IPS-NIHi11 (cell line): ENCODE data around the gene HM13.
"Not testable (repeated sequence)": the region's sequence is repeated elsewhere in the genome, so short reads cannot be mapped to it uniquely, and the experiment has no call there.

Experiments used
- DNase-seq: peaks from one replicate; pipeline ENCODE4 v3.0.0; 2012; ENCODE audit warnings: mixed read lengths, low spot score

HM13 gene

DNA sequence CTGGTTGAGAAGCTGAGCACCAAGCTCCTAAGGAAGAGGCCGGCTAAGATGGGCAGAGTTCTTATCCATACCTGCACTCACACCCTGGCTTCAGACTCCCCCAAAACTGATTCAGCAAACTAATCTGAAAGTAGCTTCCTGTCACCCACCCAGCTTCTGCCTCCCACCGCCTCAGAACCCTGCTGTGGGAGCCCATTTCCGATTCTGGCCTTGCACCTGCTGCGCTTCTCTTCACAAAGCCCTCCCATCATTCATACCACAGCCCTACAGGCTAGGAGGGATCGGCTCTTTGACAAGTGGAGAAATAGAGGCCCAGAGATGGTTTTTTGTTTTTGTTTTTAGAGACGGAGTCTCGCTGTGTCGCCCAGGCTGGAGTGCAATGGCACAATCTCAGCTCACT is 28.7 kb downstream of the HM13 start:
- DNase-seq, result no peak

DNA sequence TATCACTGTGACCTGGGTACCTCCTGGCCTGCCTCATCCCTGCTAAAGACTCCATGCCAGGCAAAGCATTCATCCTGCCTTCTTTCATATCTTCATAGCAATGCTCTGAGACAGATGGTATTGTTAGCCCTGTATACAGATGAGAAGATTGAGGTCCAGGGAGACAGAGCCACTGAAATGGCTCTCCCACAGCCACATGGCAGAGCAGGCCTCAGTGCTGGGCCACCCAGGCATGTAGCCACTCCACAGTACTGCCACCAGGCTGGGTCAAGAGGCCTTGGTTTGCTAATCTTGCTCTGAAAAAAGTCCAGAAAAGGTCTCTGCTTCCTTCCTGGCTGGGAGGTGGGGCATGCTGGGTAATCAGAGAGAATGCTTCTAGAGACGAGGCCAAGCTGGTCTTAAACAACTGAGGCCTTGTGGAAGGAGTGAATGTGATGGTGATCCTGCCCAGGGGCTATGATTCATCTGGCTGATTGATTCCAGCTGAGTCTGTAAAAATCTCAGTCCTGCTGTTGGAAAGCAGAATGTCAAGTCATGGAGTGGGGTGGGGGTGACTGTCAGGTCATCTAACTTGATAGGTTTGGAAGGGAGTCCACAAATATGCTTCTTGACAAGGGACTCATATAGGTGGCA is 29.8 kb downstream of the HM13 start:
- no peak for DNase-seq

DNA sequence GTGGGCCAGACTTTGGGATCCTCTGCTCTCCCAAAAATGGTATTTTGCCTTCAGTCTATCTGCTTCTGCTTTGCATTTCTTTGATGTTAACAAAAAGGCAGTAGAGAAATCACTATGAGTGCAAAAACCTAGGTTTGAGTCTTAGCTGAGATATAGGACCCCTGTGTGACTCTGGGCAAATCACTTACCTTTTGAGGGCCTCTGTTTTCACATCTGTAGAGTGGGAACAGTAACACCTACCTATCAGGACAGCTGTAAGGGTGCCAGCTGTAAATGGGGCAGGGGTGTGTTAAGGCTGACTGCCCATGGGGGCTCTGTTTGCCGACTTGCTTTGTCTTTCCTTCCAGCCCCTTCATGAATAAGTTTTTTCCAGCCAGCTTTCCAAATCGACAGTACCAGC is 30.4 kb downstream of the HM13 start:
- no peak for DNase-seq

DNA sequence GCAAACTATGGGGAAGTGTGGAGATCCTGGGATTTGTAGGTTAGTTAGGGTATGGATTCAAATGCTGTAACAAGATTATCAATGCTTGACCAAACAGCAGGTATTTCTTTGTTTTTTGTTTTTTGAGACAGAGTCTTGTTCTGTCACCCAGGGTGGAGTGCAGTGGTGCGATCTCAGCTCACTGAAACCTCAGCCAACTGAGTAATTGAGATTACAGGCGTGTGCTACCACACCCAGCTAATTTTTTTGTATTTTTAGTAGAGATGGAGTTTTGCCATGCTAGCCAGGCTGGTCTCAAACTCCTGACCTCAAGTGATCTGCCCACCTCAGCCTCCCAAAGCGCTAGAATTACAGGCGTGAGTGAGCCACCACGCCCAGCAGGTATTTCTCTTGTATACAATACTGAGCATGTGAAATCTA is 31.4 kb downstream of the HM13 start:
- not testable (repeated sequence) for DNase-seq

DNA sequence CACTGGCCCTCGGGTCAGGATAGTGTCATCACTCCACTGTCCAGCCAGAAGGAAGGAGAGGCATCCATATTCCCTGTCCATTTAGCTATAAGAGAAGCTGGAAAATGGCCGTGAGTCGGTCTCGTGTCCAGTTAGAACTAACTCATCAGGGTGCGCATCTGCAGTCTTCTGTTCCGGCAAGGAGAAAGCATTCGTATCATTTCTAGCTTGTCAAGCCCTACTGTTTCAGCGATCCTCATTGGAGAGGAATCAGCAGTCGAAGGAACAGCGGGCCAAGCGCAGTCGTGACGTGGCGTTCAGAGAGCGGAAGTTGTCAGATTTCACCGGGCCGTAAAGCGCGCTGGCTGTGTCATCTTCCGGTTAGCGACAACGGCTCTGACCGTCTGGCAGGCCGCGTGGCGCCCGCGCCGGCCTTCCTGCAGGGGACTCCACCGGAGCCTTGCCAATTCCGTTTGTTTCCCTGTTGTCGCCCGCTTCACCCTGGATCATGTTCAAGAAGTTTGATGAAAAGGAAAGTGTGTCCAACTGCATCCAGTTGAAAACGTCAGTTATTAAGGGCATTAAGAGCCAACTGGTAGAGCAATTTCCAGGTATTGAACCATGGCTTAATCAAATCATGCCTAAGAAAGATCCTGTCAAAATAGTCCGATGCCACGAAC is 32.9 kb downstream of the HM13 start:
- DNase-seq, result peak; percentile 84

DNA sequence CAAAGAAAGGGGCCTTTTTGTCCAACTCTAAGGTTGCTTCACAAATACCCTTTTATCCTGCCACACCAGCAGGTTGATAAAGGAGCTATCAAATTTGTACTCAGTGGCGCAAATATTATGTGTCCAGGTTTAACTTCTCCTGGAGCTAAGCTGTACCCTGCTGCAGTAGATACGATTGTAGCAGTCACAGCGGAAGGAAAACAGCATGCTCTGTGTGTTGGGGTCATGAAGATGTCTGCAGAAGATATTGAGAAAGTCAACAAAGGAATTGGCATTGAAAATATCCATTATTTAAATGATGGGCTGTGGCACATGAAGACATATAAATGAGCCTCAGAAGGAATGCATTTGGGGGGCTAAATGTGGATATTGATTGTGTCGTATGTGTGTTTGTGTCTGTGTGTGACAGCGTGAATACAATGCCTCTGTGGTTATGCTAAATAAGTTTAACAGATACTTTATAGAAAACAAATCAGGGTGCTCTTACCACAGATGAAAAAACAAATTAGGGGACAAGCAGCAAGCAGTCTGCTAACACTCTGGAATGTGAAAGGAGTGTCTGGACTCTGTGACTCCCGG is 33.6 kb downstream of the HM13 start:
- DNase-seq, result no peak

DNA sequence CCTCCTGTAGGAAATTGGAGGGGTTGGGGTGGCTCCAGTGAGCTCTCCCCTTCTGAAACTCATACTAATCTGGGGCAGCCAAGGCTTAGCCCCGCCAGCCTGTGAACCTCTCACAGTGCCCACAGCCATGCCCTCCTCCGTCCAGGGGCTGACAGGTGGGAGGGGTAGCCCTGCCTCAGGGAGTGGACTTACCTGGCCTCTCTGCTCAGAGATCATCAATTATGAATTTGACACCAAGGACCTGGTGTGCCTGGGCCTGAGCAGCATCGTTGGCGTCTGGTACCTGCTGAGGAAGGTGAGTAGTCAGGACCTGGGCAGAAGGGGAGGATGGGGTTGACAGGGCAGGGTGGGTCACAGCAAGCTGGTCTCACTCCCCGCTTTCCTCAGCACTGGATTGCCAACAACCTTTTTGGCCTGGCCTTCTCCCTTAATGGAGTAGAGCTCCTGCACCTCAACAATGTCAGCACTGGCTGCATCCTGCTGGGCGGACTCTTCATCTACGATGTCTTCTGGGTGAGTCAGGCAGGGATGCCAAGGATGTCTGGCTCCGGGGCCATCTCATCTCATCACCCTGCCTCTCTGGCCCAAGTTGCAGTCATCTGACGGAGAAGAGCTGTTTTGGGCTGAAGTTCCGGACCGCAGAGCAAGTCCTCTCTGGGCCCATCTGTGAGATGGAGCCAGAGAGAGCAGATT is 34.7 kb downstream of the HM13 start:
- no peak for DNase-seq

DNA sequence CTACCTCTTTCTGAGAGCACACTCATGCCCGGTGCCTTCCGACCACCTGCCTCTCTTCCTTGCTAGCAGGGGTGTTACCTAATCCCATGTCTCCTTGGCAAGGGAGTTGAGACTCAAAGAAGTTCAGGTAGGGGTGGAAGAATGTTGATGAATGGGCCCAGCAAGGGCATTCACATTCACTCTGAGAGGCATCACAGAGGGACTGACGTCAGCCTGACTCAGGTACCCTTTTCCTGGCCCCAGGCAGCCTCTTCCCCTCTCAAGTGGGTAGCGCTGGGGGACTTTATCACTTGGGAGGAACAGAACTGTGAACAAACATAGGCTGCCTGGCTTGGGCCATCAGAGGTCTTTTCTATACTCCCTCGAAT is 35.3 kb downstream of the HM13 start:
- no peak for DNase-seq

DNA sequence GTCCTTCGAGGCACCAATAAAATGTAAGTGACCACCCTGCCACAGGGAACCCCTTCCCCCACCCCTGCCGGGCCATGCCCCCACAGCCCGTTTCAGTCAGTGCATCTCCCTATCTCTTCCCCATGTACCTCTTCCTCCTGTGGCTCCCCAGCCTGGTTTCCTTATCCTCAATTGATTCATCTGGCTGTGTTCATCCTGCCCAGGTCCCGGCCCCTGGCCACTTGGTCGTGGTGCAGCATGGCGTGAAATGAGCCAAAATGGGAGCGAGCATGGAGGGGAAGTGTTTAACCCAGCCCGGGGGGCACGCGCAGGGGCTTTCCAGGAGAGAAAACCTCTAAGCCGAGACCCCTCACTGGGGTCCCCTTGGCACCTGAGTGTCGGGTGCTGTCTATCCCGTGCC is 35.9 kb downstream of the HM13 start:
- DNase-seq, result no peak

DNA sequence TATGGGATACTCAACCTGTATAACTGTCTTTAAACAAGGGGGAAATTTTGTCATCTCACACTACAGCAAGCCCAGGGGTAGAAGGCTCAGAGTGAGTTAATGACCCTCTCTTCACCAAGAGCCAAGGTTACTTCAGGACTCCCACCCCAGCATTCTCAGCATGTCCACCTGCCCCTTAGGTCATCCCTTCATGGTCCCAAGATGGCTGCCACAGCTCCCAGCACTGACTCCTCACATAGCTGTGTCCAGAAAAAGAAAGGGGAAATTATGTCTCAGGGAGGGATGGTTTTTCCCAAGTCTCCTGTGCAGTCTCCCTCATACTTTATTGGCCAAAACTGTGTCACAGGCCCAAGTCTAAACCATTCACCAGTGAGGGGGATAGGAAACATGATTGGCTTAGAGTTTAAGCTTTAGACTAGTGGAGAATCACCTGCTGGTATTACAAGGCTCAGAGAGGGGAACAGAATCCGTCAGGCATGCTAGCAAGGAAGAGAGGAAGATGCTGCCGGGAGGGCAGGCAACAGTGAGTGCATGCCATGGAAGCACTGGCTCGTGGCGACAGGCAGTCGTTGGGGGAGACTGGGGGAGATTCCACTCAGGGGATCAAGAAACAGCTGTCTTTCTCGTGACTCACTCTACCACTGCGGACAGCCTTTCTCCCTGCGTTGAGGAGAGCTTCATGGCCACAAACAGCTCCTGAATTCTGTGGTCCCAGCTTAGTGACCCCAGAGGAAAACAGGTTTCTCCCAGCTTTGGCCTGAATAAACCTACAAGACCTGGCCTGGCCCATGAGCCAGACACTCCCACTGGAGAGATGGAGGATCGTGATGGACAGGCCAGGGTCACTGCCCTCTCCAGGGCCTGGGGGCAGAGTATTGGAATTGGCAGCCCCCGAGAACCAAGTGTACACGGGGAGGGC is 37.2 kb downstream of the HM13 start:
- DNase-seq, result no peak

DNA sequence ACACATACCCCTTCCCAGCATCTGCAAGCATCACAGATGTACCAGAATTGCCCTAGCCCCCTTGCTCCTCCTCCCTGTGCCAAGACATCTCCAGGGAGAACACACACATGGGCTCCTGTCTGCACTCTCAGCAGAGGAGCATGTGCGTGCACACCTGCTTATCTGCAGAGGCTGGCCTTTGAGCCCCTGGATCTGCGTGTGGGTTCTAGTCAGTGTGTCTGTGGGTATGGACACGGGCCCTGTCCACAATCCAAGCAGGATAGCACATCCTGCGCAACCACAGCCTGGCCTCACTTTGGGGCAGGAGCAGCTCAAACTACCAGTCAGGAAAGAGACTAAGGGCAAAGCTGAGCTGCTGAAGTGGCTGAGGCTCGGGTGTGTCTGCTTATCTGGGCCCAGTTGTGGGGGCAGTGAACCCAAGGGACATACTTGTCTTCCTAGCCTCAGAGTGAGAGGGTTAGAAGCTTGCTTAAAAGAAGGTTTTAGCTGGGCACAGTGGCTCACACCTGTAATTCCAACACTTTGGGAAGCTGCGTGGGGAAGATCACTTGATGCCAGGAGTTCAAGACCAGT is 41.0 kb downstream of the HM13 start:
- no peak for DNase-seq

DNA sequence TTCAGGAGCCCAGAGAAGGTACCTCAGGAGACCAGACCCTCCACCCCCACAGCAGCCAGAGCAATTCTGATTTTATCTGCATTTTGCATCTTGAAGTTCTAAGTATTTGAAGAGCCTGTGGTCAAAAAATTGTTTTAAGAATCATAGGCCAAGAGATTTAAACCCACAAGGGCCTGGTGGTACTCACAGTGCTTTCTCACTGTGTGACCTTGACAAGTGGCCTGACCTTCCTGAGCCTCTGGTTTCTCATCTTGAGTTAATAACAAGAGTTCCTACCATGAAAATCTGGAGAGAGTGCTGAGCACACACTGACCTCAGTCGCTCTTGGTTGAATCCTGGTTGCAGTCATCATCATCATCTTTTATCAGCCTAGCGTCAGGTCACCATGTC is 45.5 kb downstream of the HM13 start:
- no peak for DNase-seq

DNA sequence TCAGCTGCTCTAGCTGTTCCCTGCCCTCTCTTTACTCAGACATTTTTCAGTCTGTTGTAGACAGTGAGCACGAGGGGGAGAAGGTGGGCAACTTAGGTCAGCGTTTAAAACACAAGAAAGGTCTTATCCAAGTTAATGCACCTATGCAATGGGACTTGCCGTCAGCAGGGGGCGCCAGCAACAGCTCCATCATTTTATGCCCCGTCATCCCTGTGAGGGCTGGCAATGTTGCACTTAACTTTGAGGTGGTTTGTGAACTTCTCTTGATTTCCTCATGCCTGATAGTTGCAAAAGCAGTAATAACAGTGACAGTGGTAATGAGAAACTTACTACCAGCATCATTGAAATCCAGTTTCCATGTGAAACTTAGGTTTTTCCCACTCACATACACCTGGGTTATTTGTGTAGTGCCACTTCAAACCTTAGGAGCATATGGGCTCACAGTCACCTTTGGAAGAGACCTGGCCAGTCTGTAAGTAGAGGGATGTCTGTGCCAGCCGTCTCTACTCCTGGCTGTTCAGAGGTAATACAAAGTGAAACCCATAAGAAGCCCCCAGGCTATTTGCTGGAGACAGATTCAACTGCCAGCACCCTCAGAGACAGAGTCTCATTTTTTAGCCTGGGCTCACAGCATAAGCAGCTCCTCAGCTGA is 46.0 kb downstream of the HM13 start:
- DNase-seq, result peak; percentile 64

DNA sequence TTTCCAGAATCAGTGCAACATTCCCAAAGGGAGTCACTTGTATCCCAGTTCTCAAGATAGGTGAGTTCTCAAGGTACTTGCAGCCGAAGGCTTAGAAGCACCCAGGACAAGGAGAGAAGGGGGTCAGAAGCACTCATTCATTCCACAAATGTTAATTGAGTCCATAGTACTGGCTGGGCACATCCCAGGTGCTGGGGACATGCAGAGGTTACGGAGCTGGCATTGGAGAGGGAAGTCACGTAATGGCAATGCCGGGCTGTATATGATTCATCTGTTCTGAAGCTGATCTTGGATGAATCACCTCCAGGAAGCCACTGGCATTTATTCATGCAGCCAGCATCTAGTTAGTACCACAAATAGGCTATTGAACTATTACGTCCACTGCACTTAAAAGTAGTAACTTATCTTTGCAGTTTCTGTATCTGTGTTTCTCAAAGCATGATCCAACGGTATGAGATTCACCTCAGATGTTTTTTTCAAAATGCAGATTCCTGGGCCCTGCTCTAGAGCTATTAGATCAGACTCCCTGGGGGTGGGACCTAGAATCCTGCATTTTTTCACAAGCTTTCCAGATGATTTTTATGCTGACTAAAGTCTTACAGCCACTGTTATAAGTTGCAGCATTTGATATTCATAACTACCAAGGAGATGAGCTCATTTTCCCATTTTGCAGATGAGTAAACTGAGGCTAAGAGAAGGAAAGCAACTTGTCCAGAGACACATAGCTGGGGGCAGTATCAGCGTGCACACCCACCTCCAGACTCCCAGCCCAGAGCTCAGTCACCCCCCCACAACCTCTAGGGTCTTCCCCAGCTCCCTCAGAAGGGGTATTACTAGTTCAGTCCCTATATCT is 46.7 kb downstream of the HM13 start:
- DNase-seq, result no peak

DNA sequence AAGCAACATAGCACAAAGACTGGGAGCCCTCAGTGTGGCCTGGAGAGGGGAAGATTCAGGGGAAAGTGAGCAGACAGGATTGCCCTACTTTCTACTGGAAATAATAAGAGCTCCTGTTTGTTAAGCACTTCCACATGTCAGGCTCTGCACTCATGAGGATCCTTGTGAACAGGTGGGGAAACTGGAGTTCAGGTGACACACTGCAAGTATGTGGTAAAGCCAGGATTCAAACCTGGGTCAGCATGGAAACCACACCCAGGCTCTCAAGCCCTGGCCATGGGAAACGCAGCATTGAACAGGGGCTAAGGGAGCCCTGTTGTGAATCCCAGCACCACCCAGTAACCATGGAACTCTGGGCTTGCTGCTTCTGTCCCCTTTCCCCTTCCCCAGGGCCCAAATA is 48.0 kb downstream of the HM13 start:
- DNase-seq, result no peak

DNA sequence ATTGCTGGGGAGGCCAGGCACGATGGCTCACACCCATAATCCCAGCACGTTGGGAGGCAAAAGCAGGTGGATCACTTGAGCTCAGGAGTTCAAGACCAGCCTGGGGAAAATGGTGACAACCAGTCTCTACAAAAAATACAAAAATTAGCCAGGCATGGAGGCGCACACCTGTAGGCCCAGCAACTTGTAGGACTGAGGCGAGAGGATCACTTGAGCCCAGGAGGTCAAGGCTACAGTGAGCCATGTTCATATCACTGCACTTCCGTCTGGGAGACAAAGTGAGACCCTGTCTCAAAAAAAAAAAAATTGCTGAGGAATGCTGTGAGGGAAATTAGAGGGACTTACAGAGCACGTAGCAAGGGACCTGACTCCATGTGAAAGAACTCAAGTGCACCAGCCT is 50.0 kb downstream of the HM13 start:
- no peak for DNase-seq

DNA sequence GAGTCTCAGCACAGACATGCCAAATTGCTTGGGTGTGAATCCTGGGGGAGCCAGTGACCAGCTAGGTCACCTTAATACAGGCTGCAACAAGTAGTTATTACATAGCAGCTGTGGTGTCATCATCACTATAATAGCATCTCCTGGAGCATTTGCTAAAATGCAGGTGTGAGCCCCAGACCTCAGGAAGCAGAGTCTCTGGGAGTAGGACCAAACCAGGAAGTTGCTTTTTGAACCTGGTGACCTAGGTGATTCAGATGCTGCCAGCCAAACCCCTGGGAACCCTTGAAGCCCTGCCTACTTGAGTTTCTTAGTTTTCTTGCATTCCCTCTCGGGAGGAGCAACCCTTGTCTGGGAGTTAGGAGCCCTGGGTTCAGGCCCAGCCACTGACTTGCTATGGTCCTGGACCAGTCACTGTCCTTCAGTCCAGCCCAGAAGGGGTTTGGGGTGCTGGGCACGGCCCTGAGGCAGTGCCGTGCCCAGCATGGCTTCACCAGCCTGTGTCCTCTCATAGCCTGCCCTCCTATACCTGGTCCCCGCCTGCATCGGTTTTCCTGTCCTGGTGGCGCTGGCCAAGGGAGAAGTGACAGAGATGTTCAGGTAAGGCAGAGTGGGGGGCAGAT is 51.6 kb downstream of the HM13 start:
- DNase-seq, result no peak

DNA sequence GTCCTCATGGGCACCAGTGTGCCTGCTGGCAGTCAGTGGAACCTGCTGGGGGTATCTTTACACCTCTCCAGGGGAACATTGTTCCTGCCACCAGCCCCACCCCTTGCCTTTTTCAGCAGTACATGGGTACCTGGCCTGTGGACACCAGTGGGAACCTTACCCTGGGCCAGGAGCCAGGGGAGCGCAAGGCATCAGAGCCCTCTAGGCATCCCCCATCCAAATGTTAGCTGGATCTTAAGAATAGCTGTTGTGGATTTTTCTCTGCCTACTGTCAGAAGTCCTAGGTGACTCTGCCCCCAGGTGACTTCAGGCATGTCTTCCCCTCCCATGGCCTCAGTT is 52.0 kb downstream of the HM13 start:
- no peak for DNase-seq

DNA sequence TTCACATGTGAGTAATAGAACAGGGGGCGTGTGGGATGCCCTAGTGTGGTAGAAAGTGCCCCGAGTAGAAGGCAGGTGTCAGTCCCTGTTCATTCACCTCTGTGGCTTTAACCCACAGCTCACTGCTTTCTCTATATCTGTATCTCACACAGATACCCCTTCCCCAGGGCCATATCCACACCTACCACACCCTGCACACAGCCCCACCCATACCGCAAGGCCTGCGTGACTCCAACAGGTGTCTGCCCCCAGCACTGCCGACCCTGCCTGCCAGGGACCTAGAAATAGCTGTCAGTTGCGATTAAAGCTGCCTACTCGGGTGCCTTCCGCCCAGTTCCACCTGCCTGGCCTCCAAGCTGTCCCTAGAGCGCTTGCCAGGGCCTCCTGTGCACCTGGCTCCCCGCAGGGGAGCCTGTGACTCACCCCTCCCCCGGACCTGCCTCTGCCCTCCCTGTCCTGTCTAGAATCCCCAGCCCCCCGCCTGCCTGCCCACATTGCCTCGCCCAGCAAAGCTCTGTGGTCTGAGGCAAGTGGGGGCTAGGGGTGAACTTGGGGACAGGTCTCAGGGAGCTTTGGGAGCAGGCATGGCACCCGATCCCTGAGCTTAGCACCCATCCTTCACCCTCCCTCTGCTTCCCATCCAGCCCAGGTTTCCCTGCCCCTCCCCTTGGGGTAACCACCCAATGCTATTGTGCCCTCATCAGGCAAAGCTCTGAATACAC is 52.6 kb downstream of the HM13 start:
- DNase-seq, result peak; percentile 47

DNA sequence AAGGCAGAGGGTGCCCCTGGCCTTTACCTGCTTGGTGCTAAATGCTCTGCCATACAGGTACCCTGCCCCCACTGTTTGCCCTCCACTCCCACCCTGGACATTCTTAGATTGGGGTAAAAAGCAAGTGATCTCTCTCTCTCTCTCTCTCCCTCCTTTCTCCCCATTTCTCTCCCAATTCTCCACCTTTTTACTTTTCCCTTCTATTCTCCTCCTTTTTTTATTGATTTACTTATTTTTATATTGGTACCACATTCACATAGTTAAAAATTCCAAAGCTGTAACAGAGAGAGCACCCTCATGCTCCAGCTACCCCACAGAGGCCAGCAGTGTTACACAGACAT is 53.1 kb downstream of the HM13 start:
- no peak for DNase-seq
